Subcutaneous abdominal adipose tissue (tissue), 5 donors: ENCODE measurements around the gene LOC101059915.

Source experiments
- H3K27ac ChIP-seq: one replicate; pipeline ENCODE4 v1.7.0; 2013; ENCODE audit warnings: low read depth, mild to moderate bottlenecking, inconsistent platforms, low read length, moderate library complexity
- H3K27me3 ChIP-seq, 5 donors: one replicate each; pipeline ENCODE4 v1.7.0; 2013; ENCODE audit warnings: low read length in 5 of 5, inconsistent platforms in 1 of 5; ENCODE audit not compliant: control insufficient read depth in 5 of 5, insufficient read depth in 4 of 5
- H3K36me3 ChIP-seq, 5 donors: one replicate each; pipeline ENCODE4 v1.7.0; 2013; ENCODE audit warnings: low read length in 5 of 5; ENCODE audit not compliant: control insufficient read depth in 5 of 5, insufficient read depth in 5 of 5
- H3K4me1 ChIP-seq, 5 donors: one replicate each; pipeline ENCODE4 v1.7.0; 2013; ENCODE audit warnings: low read length in 5 of 5, mild to moderate bottlenecking in 3 of 5, moderate library complexity in 1 of 5; ENCODE audit not compliant: control insufficient read depth in 5 of 5, insufficient read depth in 5 of 5
- H3K4me3 ChIP-seq, 5 donors: one replicate each; pipeline ENCODE4 v1.7.0; 2013; ENCODE audit warnings: low read length in 5 of 5, low read depth in 1 of 5
- H3K9ac ChIP-seq, 5 donors: one replicate each; pipeline ENCODE4 v1.7.0; 2013; ENCODE audit warnings: low read length in 5 of 5, mild to moderate bottlenecking in 4 of 5, moderate library complexity in 3 of 5
- H3K9me3 ChIP-seq, 5 donors: one replicate each; pipeline ENCODE4 v1.7.0; 2013; ENCODE audit warnings: low read length in 5 of 5; ENCODE audit not compliant: control insufficient read depth in 5 of 5
- donor health status: healthy.
- donor health status: healthy.
- donor health status: healthy.
- donor health status: healthy.
- donor health status: healthy.

Gene LOC101059915

DNA sequence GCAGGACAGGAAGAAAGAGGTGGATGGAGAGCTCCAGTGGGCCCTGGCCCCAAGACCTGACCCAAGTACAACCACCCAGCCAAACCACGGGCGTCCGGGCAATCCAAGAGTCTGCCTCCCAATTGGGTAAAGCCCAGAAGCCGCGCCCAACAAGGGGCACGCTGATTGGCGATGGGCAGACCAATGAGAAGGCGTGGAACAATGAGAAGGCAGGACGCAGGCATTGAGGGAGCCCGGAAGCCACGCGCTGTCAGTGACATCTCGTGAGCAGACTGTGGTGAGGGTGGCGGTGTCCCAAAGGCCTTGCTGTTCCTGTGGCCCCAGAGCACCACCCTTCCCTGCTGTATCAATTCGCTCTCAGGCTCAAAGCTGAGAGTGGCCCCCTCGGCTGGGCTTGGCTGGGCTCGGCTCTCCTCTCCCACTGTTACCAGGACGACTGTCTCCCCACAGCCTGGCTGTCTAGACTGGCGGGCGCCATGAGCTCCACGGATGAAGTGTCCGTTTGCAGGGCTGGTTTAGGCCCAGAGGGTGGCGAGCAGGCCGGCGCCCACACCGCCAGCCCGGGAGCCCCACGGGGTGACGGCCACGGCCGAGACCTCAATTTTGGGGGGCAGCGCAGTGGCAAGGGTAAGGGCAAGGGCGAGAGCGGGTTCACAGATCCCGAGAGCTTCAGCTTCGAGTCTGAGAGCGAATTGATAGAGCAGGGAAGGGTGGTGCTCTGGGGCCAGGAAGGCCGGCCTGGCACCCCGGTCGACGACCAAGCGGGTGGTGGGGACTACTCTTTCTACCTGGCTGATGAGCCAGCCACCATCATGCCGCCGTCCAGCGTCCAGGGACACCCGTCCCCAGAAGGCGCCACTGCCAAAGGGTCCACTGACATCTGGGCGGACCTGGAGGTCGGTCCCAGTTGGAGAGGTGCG lies at the start of gene LOC101059915:
Gene LOC101059915 (plus strand): TSS at position 219 of the 920 bp plus-strand sequence.
- no peak within 1 kb of the TSS for H3K27ac ChIP-seq
- H3K9me3 ChIP-seq = peaks cover 0 to 5% (median 0%) of the 10 kb centered on the region in 5 donors
- H3K4me1 ChIP-seq = no peaks in the 10 kb centered on the region
- H3K27me3 ChIP-seq = peaks cover 3 to 21% (median 5%) of the 10 kb centered on the region in 5 donors
- no peak within 1 kb of the TSS for H3K4me3 ChIP-seq
- H3K36me3 ChIP-seq = no peaks in the 10 kb centered on the region
- no peak within 1 kb of the TSS for H3K9ac ChIP-seq

DNA sequence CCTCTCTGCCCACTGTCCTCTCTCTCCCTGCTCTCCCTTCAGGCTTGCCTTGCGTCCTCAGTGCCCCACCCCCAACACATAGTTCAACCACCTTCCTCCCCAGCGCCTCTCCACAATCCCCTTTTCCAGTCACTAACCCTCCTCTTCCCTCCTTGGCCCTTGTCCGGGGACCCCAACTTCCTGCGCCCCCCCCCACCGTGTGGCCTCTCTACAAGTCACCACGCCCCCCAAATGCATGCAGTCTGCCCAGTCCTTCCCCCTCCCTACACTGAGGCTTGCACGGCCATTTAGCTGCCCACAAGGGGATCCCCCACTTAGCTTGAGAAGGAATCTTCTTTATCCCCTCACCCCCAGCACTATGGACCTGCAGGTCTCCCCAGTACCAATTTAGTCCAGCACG lies 49.6 kb upstream of the LOC101059915 start:
- Histone ChIP-seq H3K4me3 (peak overlapping the region in 1 of 5 donors; percentile 26), H3K27ac (no peak overlapping the region), H3K36me3 (peaks cover 1 to 20% (median 9%) of the 10 kb centered on the region in 5 donors), H3K27me3 (peaks cover 0 to 25% (median 8%) of the 10 kb centered on the region in 5 donors), H3K4me1 (peaks cover 0 to 16% (median 13%) of the 10 kb centered on the region in 5 donors), H3K9ac (no peak overlapping the region), H3K9me3 (peaks cover 0 to 4% (median 0%) of the 10 kb centered on the region in 5 donors)

DNA sequence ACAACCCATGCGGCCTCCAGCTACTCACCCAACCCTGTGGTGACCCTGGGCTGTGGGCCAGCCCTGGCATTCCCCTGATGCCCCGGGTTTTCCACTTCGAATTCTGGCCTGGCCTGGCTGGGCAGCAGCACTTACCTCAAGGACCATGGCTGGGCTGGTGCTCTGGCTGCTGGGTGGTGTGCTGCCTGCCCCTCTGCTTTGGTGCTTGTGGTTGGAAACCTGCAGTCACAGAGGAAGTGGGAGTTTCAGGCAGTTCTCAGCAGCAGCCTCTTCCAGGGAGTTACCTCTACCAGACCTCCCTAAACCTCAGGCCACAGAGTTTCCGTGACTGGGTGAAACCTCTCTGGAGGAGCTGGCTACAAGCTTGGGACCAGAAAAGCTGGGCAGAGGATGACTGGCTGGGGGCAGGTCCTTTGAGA lies 49.0 kb upstream of the LOC101059915 start, which contains the start of gene CXCR3:
Gene CXCR3 (minus strand): TSS at position 209 of the 419 bp plus-strand sequence. CDS start 62 bp downstream, at position 147.
- H3K27me3 ChIP-seq = peaks cover 0 to 25% (median 8%) of the 10 kb centered on the region in 5 donors
- no peak within 1 kb of the TSS for H3K27ac ChIP-seq
- peaks cover 3 to 21% (median 19%) of the 10 kb centered on the region in 5 donors for H3K4me1 ChIP-seq
- no peak within 1 kb of the TSS for H3K9ac ChIP-seq
- peaks cover 0 to 15% (median 4%) of the 10 kb centered on the region in 5 donors for H3K36me3 ChIP-seq
- peaks cover 0 to 4% (median 0%) of the 10 kb centered on the region in 5 donors for H3K9me3 ChIP-seq
- H3K4me3 ChIP-seq = peak within 1 kb of the TSS in 1 of 5 donors; percentile 26

DNA sequence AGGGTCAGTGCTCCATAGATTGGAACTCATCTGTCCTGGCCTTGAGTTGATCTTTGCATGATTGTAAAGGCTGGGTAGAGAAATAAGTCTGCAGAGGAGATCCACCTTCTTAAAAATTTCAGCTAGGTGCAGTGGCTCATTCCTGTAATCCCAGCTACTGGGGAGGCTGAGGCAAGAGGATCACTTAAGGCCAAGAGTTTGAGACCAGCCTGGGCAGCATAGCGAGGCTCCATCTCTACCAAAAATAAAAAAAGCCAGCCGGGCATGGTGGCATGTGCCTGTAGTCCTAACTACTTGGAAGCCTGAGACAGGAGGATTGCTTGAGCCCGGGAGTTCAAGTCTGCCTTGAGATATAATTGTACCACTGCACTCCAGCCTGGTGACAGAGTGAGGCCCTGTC lies 48.6 kb upstream of the LOC101059915 start:
- Histone ChIP-seq H3K4me1 (peaks cover 4 to 26% (median 24%) of the 10 kb centered on the region in 5 donors), H3K9ac (no peak overlapping the region), H3K27me3 (peaks cover 0 to 25% (median 8%) of the 10 kb centered on the region in 5 donors), H3K36me3 (peaks cover 0 to 10% (median 0%) of the 10 kb centered on the region in 5 donors), H3K9me3 (peaks cover 0 to 4% (median 0%) of the 10 kb centered on the region in 5 donors), H3K27ac (no peak overlapping the region), H3K4me3 (no peak overlapping the region)

DNA sequence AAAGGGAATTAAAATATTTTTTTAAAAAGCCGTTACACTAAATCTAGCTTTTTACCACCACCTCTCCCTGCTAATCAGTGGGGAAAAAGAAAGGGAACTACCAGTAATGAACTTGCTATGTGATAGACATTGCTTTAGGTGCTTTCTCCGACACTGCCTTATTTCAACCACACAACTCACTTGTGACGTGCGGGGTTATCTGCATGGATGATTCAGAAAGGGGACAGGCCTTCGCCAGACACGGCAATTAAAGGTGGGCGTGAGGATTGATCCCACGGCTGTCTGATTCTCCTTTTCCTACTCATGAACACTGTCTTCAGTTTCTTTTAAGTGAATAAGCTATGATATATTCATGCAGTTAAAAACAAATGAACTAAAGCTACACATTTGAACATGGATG lies 48.2 kb upstream of the LOC101059915 start:
- peaks cover 4 to 28% (median 27%) of the 10 kb centered on the region in 5 donors for H3K4me1 ChIP-seq

DNA sequence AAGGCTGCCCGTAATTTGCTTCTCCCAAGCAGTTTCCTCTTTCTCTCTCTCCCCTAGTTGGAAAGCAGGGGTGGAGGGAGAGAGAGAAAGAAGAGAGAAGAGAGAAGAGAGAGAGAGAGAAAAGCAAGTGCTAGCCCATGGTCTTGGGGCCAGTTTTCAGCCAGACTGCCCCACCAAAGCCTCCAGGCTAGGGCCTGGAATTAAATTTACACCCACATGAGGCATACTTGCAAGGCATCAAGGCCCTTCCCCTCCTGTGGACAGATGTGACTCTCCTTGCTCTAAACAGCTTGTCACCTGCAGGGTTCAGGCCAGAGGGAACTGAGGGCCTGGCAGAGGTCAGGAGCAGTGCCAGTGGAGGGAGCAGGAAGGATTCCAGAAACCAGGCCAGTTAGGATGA lies 47.4 kb upstream of the LOC101059915 start:
- H3K9ac ChIP-seq = no peak overlapping the region
- no peak overlapping the region for H3K4me3 ChIP-seq
- peaks cover 4 to 28% (median 27%) of the 10 kb centered on the region in 5 donors for H3K4me1 ChIP-seq
- peaks cover 0 to 25% (median 8%) of the 10 kb centered on the region in 5 donors for H3K27me3 ChIP-seq
- H3K27ac ChIP-seq = no peak overlapping the region
- H3K36me3 ChIP-seq = peaks cover 0 to 5% (median 0%) of the 10 kb centered on the region in 5 donors
- peaks cover 0 to 4% (median 0%) of the 10 kb centered on the region in 5 donors for H3K9me3 ChIP-seq

More for the DNA sequence above, 48.2 kb upstream of the LOC101059915 start:
- H3K4me3 ChIP-seq = no peak overlapping the region
- no peak overlapping the region for H3K27ac ChIP-seq
- no peak overlapping the region for H3K9ac ChIP-seq
- H3K9me3 ChIP-seq = peaks cover 0 to 4% (median 0%) of the 10 kb centered on the region in 5 donors
- H3K27me3 ChIP-seq = peaks cover 0 to 25% (median 8%) of the 10 kb centered on the region in 5 donors
- peaks cover 0 to 7% (median 0%) of the 10 kb centered on the region in 5 donors for H3K36me3 ChIP-seq

DNA sequence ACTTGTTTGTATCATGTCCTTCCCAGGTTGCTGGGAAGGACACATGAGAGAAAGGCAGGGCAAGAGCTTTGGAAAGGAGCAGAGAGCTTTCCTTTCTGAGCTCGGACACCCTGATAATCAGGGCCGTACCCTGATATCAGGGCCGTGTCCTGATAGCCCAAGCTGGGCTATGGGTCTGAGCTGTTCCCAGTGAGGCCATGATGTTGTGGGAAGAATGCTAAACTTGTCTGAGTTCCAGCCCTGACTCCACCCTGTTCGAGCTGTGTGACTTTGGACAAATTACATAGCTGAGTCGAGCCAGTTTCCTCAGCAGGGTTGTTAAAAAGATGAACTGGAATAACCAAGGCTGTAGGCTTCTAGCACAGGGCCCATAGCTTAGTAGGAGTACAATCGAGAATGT lies 45.7 kb upstream of the LOC101059915 start:
- Histone ChIP-seq H3K9me3 (peaks cover 0 to 4% (median 0%) of the 10 kb centered on the region in 5 donors), H3K27me3 (peaks cover 0 to 16% (median 8%) of the 10 kb centered on the region in 5 donors), H3K27ac (peak overlapping the region; percentile 67), H3K9ac (no peak overlapping the region), H3K4me1 (peaks cover 4 to 28% (median 27%) of the 10 kb centered on the region in 5 donors), H3K36me3 (no peaks in the 10 kb centered on the region), H3K4me3 (no peak overlapping the region)

DNA sequence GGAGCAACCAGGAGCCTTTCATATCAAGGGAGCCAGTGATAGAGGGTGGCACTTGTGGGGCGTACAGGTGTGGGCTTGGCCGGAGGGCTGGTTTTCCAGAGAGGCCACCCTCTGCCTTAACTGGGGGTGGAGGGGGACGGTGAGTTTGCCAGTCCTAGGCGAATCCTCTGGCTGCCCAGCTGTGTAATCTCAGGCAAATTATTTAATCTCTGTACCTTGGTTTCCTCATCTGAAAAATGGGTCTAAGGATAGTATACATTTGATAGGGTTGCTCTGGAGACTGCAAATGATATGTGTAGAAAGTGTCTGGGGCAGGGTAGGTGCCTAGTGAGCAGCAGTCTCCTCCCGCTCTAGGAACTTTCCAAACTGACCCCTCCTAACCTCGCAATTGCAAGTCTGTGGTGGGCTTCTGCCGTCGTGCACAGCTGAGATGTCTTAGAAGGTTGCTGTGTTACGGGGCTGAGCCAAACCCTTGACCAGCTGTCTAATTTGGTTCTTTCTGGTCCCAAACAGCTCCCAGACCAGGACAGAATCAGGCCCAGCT lies 45.2 kb upstream of the LOC101059915 start:
- H3K9me3 ChIP-seq = peaks cover 0 to 4% (median 0%) of the 10 kb centered on the region in 5 donors
- H3K27ac ChIP-seq = peak overlapping the region; percentile 67
- H3K36me3 ChIP-seq = no peaks in the 10 kb centered on the region
- peaks cover 0 to 14% (median 7%) of the 10 kb centered on the region in 5 donors for H3K27me3 ChIP-seq
- peak overlapping the region in 1 of 5 donors; percentile 29 for H3K9ac ChIP-seq
- H3K4me1 ChIP-seq = peaks cover 6 to 28% (median 27%) of the 10 kb centered on the region in 5 donors
- H3K4me3 ChIP-seq = no peak overlapping the region

DNA sequence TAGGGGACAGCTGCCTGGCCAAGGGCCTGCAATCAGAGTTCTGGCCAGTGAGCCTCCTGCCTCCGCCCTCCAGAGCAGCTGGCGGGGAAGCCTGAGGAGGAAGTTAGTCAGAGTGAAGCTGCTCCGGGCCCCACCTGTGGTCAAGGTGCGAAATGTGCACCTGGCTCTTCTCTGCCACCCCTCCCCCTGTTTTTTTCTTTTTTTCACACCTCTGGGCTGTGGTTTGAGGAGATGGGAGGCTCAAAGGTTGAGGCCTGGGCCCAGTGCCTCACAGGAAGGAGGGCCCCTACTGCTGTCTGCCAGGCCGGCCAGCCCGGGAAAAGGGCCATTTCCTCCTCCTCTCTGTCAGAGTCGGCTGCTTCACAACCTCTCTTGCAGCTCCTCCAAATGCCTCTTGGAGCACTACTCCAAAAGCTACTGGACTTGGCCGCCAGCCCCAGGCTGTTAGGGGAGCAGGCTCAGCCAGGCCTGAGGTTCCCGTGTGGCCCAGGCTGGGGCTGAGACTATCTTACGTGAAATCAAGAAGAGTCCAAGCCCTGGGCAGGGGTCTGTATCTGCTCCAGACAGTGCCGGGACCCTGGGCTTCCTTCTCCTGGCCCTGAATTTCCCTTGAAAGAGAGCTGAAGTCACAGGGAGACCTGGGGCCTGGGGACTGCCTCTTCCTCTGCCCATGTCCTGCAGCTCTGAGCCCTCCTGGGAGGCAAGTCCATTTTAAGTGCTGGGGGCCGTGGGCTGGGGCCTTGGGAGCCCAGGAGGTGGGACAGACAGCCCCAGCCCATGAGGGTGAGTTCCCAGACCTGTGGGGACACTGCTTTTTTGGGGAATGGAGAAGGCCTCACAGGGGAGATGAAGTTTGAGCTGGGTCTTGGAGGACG lies 44.5 kb upstream of the LOC101059915 start:
- Histone ChIP-seq H3K4me3 (no peak overlapping the region), H3K9me3 (peaks cover 0 to 4% (median 0%) of the 10 kb centered on the region in 5 donors), H3K4me1 (peaks cover 6 to 28% (median 23%) of the 10 kb centered on the region in 5 donors), H3K27me3 (peaks cover 0 to 14% (median 6%) of the 10 kb centered on the region in 5 donors), H3K36me3 (no peaks in the 10 kb centered on the region), H3K9ac (peak overlapping the region in 3 of 5 donors; percentile 25 to 63 (median 38)), H3K27ac (peak overlapping the region; percentile 67)
